Heart right ventricle (tissue), 16 donors: Measurements from ENCODE around the gene EEFSEC. TPM values are rescaled to one million over a fixed set of nuclear protein-coding genes. Genes with fewer than 3 reads are reported as not detected.

Experiments used
- ATAC-seq, 8 donors: fragments of 200-7000 bp; cut with Tn5 transposase; one replicate each; pipeline ENCODE4 v1.9.1; 2020; ENCODE audit warnings: mild to moderate bottlenecking in 8 of 8, moderate library complexity in 8 of 8, moderate number of reproducible peaks in 1 of 8
- DNase-seq, 2 donors: peaks; one replicate each; pipeline ENCODE4 v3.0.0-alpha.2; 2020
- H3K27ac ChIP-seq, 10 donors: fragments of 200-600 bp; sonication (generic) in 2 of 10; one replicate each; pipeline versions ENCODE4 v1.5.0 to v1.8.0; 2020 to 2022; ENCODE audit warnings: mild to moderate bottlenecking in 3 of 10
- H3K27me3 ChIP-seq, 7 donors: fragments of 200-600 bp; one replicate each; pipeline ENCODE4 v1.8.0; 2021 to 2022; ENCODE audit warnings: mild to moderate bottlenecking in 2 of 7
- H3K36me3 ChIP-seq, 9 donors: fragments of 200-600 bp; sonication (generic) in 1 of 9; one replicate each; pipeline versions ENCODE4 v1.5.0 to v1.8.0; 2020 to 2022; ENCODE audit warnings: mild to moderate bottlenecking in 2 of 9
- H3K4me1 ChIP-seq, 9 donors: fragments of 200-600 bp; sonication (generic) in 1 of 9; one replicate each; pipeline versions ENCODE4 v1.5.0 to v1.8.0; 2020 to 2022; ENCODE audit warnings: mild to moderate bottlenecking in 4 of 9
- H3K4me3 ChIP-seq, 10 donors: fragments of 200-600 bp; sonication (generic) in 2 of 10; one replicate each; pipeline versions ENCODE4 v1.5.0 to v1.8.0; 2020 to 2022; ENCODE audit warnings: mild to moderate bottlenecking in 7 of 10, moderate library complexity in 2 of 10
- H3K9me3 ChIP-seq, 11 donors: fragments of 200-600 bp in 10 of 11; sonication (generic) in 2 of 11; one replicate each; pipeline versions ENCODE4 v1.5.0 to v1.8.0; 2013 to 2022; ENCODE audit warnings: mild to moderate bottlenecking in 2 of 11, control low read depth in 1 of 11, moderate library complexity in 1 of 11
- CTCF ChIP-seq, 9 donors: fragments of 200-600 bp; sonication (generic) in 2 of 9; IDR thresholded peaks; one replicate each; pipeline versions ENCODE4 v1.5.0 to v1.8.0; 2021 to 2022; ENCODE audit warnings: antibody characterized with exemption in 9 of 9, mild to moderate bottlenecking in 5 of 9, moderate library complexity in 1 of 9
- WGBS, 2 donors: extraction: QIAGEN DNeasy Blood & Tissue Kit; methylation state at CpG; one replicate each; pipeline ENCODE4 v1.1.7; 2013; ENCODE audit warnings: inconsistent platforms in 1 of 2; 5-methylcytosine and 5-hydroxymethylcytosine counted together
- intact Hi-C, 10 donors: fragments of 100-400 bp; cut with DNase I; formaldehyde crosslinking; loops; one replicate each; pipeline versions ENCODE4 v1.11.1 to v1.14.2; 2022
- polyA plus RNA-seq, 2 donors: library from polyadenylated mRNA; stranded (reverse); fragments of 200-250 nt; gene quantifications; one replicate each; pipeline ENCODE4 v1.2.3, GENCODE V29; 2013
- total RNA-seq, 10 donors: library from RNA; stranded (reverse); fragmentation: NEBNext Ultra II Directional in 3 of 10; extraction: Animal tissue kit (Norgen Biotek cat#: 25700) in 3 of 10; gene quantifications; one replicate each; pipeline versions ENCODE4 v1.2.1 to v1.2.4, GENCODE V29; 2021 to 2023
- donor health status: Arrhythmogenic right ventricular cardiomyopathy.
- donor health status: ischemic (EF 13 %, LVEDD 7.1; RV severe dilation, severe dysfunction).
- donor health status: healthy with polysubstance abuse.
- donor health status: DM: no; HTN: yes; CAD: no.
- donor health status: DM: no; HTN: no; CAD: no.
- donor health status: ischemic (EF 25% LVEDD 6.9; RV normal size, moderate dysfunction).
- donor health status: ischemic (EF 25% LVEDD 5.7; RV mildly dilated, moderate dysfunction).
- donor health status: healthy.
- donor health status: DM: yes; HTN: yes; CAD: no.
- donor health status: Ischemic cardiomyopathy.
- donor health status: ischemic (EF 35%, LVEDD 5.7; RV mildly dilated, moderate dysfunction).
- donor health status: nonischemic (EF 11% LVEDD 7.7; RV severe dilation, severe dysfunction).
- donor health status: DM: yes; HTN: yes; CAD: no.
- donor health status: PGD.
- donor health status: ischemic (EF 29% LVEDD 5.4; RV normal size, mild dysfunction).
- donor health status: nonischemic (EF 23%, LVEDD 6.1; RV moderate dilation, normal function).

Gene EEFSEC
- total and polyA plus RNA-seq, 12 donors, result 16.5 to 29.5 (median 25.0) TPM

- TF ChIP-seq CTCF (IDR thresholded peaks at IDR 0.05), result no peak
- Histone ChIP-seq H3K27me3 (no peaks in the 10 kb centered on the region), H3K9me3 (no peaks in the 10 kb centered on the region), H3K4me3 (no peak overlapping the region), H3K4me1 (peaks cover 0 to 32% (median 5%) of the 10 kb centered on the region in 9 donors), H3K27ac (no peak overlapping the region), H3K36me3 (no peaks in the 10 kb centered on the region)
- ATAC-seq (peak in 1 of 8 donors; percentile 4), DNase-seq (no peak)
- intact Hi-C loops, result no loop called here
- 65 to 74% methylated on average over 5 of the region's 5 CpGs for WGBS, 2 donors
Observed at GRCh38 chr3:128215800-128216495, 62.7 kb downstream of the EEFSEC start.

- WGBS, 2 donors, result 71 to 80% methylated on average over 6 of the region's 6 CpGs
Observed at GRCh38 chr3:128217702-128218547, 64.6 kb downstream of the EEFSEC start.

GRCh38 chr3:128218548-128219257 lies 65.4 kb downstream of the EEFSEC start:
- no peak for TF ChIP-seq CTCF (IDR thresholded peaks at IDR 0.05)
- Histone ChIP-seq H3K27ac (peak overlapping the region in 1 of 10 donors; percentile 17), H3K36me3 (no peaks in the 10 kb centered on the region), H3K4me1 (peaks cover 0 to 29% (median 0%) of the 10 kb centered on the region in 9 donors), H3K27me3 (no peaks in the 10 kb centered on the region), H3K9me3 (peaks cover 0 to 19% (median 7%) of the 10 kb centered on the region in 11 donors), H3K4me3 (no peak overlapping the region)
- DNase-seq (no peak), ATAC-seq (peak in 2 of 8 donors; percentile 22 to 44)
- WGBS, 2 donors, result 84 to 90% methylated on average over 13 of the region's 13 CpGs
- intact Hi-C loops, result no loop called here

More at GRCh38 chr3:128217702-128218547, 64.6 kb downstream of the EEFSEC start:
- TF ChIP-seq CTCF (IDR thresholded peaks at IDR 0.05), result no peak
- ATAC-seq (peak in 2 of 8 donors; percentile 7 to 31), DNase-seq (no peak)
- peaks cover 0 to 11% (median 3%) of the 10 kb centered on the region in 11 donors for H3K9me3 ChIP-seq
- no peak overlapping the region for H3K4me3 ChIP-seq
- peaks cover 0 to 29% (median 0%) of the 10 kb centered on the region in 9 donors for H3K4me1 ChIP-seq
- no peaks in the 10 kb centered on the region for H3K27me3 ChIP-seq
- intact Hi-C loops, result no loop called here
- H3K27ac ChIP-seq, result peak overlapping the region in 1 of 10 donors; percentile 17
- no peaks in the 10 kb centered on the region for H3K36me3 ChIP-seq

- Histone ChIP-seq H3K36me3 (no peaks in the 10 kb centered on the region), H3K9me3 (peaks cover 0 to 20% (median 7%) of the 10 kb centered on the region in 11 donors), H3K27ac (no peak overlapping the region), H3K4me3 (no peak overlapping the region), H3K4me1 (peaks cover 0 to 20% (median 0%) of the 10 kb centered on the region in 9 donors), H3K27me3 (no peaks in the 10 kb centered on the region)
- DNase-seq, result no peak
- intact Hi-C loops, result no loop called here
- no peak for TF ChIP-seq CTCF (IDR thresholded peaks at IDR 0.05)
- no peak for ATAC-seq
- WGBS, 2 donors, result 94 to 95% methylated on average over 3 of the region's 3 CpGs
Observed at GRCh38 chr3:128221328-128221727, 68.0 kb downstream of the EEFSEC start.
